RWPE2 (cell line): Measurements from ENCODE around the gene PPFIA4.
A peak's percentile ranks its signal among the peaks of the same experiment; 100 is the strongest.

Source experiments
- ATAC-seq: fragments of 200-7000 bp; cut with Tn5 transposase; 3 replicates; pipeline ENCODE4 v1.9.1; 2021; ENCODE audit warnings: low read depth
- DNase-seq: peaks from one replicate; pipeline ENCODE4 v3.0.0-alpha.2; 2020; ENCODE audit warnings: low spot score
- H3K27ac ChIP-seq: fragments of 450-650 bp; 2 replicates; pipeline ENCODE4 v1.5.1; 2017; ENCODE audit warnings: mild to moderate bottlenecking; ENCODE audit not compliant: poor library complexity, severe bottlenecking
- H3K27me3 ChIP-seq: fragments of 250-450 bp; sonication (Bioruptor Pico); 2 replicates; pipeline ENCODE4 v1.5.1; 2021; ENCODE audit warnings: mild to moderate bottlenecking, moderate library complexity; ENCODE audit not compliant: insufficient read depth, poor library complexity, severe bottlenecking
- H3K36me3 ChIP-seq: fragments of 250-450 bp; sonication (Bioruptor Pico); 2 replicates; pipeline ENCODE4 v1.5.1; 2020; ENCODE audit warnings: low read depth, mild to moderate bottlenecking, moderate library complexity
- H3K4me1 ChIP-seq: fragments of 250-450 bp; sonication (Bioruptor Pico); 2 replicates; pipeline ENCODE4 v1.5.1; 2021; ENCODE audit warnings: mild to moderate bottlenecking, moderate library complexity; ENCODE audit not compliant: insufficient read depth, poor library complexity, severe bottlenecking
- H3K4me3 ChIP-seq: fragments of 250-450 bp; sonication (Bioruptor Pico); 2 replicates; pipeline ENCODE4 v1.5.1; 2021; ENCODE audit warnings: mild to moderate bottlenecking, moderate library complexity; ENCODE audit not compliant: severe bottlenecking
- H3K9me3 ChIP-seq: fragments of 250-450 bp; sonication (Bioruptor Pico); 2 replicates; pipeline ENCODE4 v1.5.1; 2021; ENCODE audit warnings: mild to moderate bottlenecking, moderate library complexity; ENCODE audit not compliant: severe bottlenecking
- TF ChIP-seq, protein P1 (sequence below): fragments of 450-650 bp; IDR thresholded peaks from one replicate; pipeline ENCODE4 v1.5.1; 2017; ENCODE audit warnings: mild to moderate bottlenecking, moderate library complexity; ENCODE audit not compliant: poor library complexity, severe bottlenecking

The PPFIA4 gene

DNA sequence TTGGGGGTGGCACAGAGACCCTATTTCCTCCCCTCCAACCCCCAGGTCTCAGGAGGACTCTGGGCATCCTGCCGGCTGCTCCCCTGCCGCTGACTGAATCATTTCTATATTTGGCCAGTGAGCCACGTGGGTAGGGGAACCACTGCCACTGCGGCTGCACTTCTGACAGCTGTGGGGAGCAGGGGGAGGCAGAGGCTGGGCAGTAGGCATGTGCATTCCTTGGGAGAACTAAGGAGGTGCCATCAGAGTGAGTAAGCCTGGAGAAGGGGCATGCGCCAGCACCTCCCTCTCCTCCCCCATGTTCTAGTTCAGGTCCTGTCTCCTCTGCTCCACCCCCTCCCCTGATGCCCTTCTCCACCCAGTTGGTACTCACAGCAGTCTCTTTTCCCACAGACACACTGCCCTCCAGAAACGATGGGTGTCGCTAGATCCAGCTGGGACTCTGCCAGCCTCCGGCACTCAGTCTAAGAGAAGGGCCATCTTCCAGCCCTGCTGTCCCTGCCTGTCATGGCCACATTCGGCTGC lies 12.0 kb downstream of the PPFIA4 start:
- Histone ChIP-seq H3K4me1 (peaks cover 8% of the 10 kb centered on the region), H3K9me3 (no peaks in the 10 kb centered on the region)
- ATAC-seq: peak; percentile 90

DNA sequence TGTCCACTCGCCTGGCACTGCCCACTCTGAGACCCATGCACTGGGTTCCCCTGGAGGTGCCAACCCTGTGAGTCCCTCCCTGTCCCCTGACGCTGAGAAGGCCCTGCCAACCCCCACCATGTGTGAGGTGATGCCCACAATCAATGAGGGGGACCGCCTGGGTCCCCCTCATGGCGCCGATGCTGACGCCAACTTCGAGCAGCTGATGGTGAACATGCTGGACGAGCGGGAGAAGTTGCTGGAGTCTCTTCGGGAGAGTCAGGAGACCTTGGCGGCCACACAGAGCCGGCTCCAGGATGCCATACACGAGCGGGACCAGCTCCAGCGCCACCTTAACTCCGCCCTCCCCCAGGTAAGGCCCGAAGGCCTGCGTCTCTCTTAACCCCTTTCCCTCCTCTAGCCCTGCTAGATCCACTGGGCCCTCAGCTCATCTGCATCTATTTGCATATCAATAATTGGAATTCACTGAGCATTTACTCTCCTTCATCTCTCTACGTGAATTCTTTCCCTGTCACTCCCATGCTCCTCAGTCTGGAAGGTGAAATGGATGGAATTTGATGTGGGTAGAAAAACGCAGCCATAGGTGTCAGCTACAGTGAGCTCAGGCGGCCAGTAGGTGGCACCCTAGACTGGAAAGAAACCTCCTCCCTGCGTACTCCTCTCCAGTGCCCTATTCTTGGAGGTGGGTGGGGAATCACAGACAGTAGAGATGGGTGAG lies 12.8 kb downstream of the PPFIA4 start:
- H3K9me3 ChIP-seq: no peaks in the 10 kb centered on the region
- H3K27me3 ChIP-seq: no peaks in the 10 kb centered on the region
- TF ChIP-seq, protein P1, sequence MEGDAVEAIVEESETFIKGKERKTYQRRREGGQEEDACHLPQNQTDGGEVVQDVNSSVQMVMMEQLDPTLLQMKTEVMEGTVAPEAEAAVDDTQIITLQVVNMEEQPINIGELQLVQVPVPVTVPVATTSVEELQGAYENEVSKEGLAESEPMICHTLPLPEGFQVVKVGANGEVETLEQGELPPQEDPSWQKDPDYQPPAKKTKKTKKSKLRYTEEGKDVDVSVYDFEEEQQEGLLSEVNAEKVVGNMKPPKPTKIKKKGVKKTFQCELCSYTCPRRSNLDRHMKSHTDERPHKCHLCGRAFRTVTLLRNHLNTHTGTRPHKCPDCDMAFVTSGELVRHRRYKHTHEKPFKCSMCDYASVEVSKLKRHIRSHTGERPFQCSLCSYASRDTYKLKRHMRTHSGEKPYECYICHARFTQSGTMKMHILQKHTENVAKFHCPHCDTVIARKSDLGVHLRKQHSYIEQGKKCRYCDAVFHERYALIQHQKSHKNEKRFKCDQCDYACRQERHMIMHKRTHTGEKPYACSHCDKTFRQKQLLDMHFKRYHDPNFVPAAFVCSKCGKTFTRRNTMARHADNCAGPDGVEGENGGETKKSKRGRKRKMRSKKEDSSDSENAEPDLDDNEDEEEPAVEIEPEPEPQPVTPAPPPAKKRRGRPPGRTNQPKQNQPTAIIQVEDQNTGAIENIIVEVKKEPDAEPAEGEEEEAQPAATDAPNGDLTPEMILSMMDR: peak; percentile 88
- DNase-seq (peak; percentile 56), ATAC-seq (peak; percentile 61)
- H3K4me1 ChIP-seq: peaks cover 8% of the 10 kb centered on the region
- H3K27ac ChIP-seq: no peak overlapping the region
- no peak overlapping the region for H3K4me3 ChIP-seq
- no peaks in the 10 kb centered on the region for H3K36me3 ChIP-seq

More for the DNA sequence above, 12.0 kb downstream of the PPFIA4 start:
- H3K4me3 ChIP-seq: no peak overlapping the region
- no peaks in the 10 kb centered on the region for H3K36me3 ChIP-seq
- DNase-seq: peak; percentile 79
- H3K27me3 ChIP-seq: no peaks in the 10 kb centered on the region
- TF ChIP-seq, protein P1: no peak
- H3K27ac ChIP-seq: no peak overlapping the region

DNA sequence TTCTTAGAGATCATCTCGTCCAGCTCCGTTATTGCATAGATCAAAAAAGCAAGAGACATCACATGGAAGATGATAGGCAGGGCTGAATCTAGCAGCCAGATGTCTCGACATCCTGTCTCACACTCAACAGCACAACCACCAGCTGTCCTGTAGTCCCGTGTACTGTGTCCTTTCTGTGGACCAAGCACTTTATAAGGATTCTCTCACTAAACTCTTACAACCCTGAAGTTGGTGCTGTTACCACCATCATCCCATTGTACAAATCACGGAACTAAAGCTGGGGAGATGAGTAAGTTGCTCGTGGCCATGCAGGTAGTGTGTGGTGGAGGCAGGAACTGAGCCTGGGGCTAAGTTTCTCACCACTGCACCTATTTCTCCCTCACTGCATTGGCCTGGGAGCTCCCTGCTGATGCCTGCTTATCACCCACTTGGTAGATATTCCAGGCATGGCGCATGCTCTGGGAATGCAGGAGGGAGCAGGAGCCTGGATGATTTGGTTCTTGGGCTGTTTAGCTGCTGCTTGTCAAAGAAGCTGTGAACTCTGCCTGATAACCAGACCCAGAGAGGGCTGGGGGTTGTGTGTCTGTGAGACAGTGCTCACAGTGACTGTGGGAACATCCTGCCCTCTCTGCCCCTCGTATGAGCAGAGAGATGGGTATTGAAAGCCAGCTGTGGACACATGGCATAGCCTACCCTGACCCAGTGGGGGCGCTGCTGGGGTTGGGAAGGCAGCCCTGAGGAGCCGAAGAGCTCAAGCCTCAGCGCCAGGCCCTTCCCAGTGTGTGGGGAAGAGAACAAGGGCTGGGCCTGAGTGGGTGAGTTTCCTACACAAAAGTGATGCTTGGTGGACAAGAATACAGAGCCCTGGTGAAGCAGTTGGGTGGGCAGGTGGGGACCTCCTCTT lies 13.6 kb downstream of the PPFIA4 start:
- no peaks in the 10 kb centered on the region for H3K27me3 ChIP-seq
- H3K27ac ChIP-seq: no peak overlapping the region
- ATAC-seq: no peak
- no peaks in the 10 kb centered on the region for H3K9me3 ChIP-seq
- DNase-seq: peak; percentile 42
- TF ChIP-seq, protein P1: peak; percentile 64
- no peak overlapping the region for H3K4me3 ChIP-seq
- no peaks in the 10 kb centered on the region for H3K36me3 ChIP-seq
- peaks cover 8% of the 10 kb centered on the region for H3K4me1 ChIP-seq

DNA sequence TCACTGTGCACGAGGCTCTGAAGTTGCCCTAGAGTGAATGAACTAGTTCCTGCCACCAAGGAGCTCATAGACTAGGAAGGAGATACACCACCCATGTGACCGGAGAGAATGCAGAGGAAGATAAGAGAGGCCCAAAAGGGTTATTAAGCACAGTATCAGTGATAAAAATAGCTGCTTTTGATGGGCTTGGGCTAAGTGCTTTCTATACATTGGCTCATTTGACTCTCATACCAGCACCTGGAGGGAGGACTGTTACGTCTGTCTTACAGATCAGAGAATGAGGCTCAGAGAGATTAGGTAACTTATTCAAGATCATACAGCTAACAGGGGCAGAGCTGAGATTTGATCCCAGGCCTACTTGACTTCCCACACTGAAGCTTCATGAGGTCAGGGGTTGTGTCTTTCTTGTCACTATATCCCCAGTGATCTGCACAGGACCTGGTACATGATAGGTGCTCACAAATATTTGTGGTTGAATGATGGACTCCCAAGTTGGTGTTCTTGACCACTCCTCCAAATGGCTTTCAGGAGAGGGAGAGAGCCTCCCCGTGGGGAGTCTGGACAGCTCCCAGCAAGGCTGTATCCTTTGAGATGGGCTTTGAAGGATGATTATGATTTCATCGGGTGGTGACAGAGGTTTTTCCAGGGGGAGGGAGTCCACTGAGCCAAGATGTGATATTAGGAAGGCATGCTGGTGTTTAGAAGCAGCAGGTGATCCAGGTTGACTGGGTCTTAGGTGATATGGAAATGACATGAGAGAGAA lies 14.4 kb downstream of the PPFIA4 start:
- H3K27me3 ChIP-seq: no peaks in the 10 kb centered on the region
- peaks cover 8% of the 10 kb centered on the region for H3K4me1 ChIP-seq
- TF ChIP-seq, protein P1: no peak
- H3K36me3 ChIP-seq: no peaks in the 10 kb centered on the region
- H3K27ac ChIP-seq: no peak overlapping the region
- no peak overlapping the region for H3K4me3 ChIP-seq
- no peak for DNase-seq
- H3K9me3 ChIP-seq: no peaks in the 10 kb centered on the region
- ATAC-seq: no peak
